NCI-H2107 (cell line): ENCODE data around the gene TFIP11.

Source experiments
- DNase-seq: peaks from one replicate; lab custom pipeline; 2025; lab: John Stamatoyannopoulos, UW

TFIP11 gene

GRCh38 chr22:26447584-26448329, 64.5 kb downstream of the TFIP11 start:
- no peak for DNase-seq

GRCh38 chr22:26446808-26447515, 65.3 kb downstream of the TFIP11 start:
- no peak for DNase-seq

GRCh38 chr22:26445577-26446275, 66.5 kb downstream of the TFIP11 start:
- no peak for DNase-seq

GRCh38 chr22:26444777-26445176, 67.5 kb downstream of the TFIP11 start:
- no peak for DNase-seq

- no peak for DNase-seq
Observed at GRCh38 chr22:26443901-26444690, 68.2 kb downstream of the TFIP11 start.

- no peak for DNase-seq
Observed at GRCh38 chr22:26442086-26442756, 70.1 kb downstream of the TFIP11 start.
